T-cell (primary cell): ENCODE results near the gene TMED3. TPM values are rescaled to one million over a fixed set of nuclear protein-coding genes. Genes with fewer than 3 reads are reported as not detected.

Source experiments
- ATAC-seq, 4 experiments: fragments of 200-7000 bp in 3 of 4; fragments of 150-1000 bp in 1 of 4; cut with Tn5 transposase; replicated peaks in 1 of 4; 1 replicate in 3 of 4; 2 replicates in 1 of 4; pipeline ENCODE4 v1.10.0; 2021; ENCODE audit warnings: moderate library complexity in 3 of 4, mild to moderate bottlenecking in 2 of 4, moderate number of reproducible peaks in 1 of 4
- CTCF ChIA-PET, 2 donors: fragments of 300-600 bp; sonication (Branson Sonifier 250); formaldehyde crosslinking; loops; one replicate each; lab custom pipeline; 2022; ENCODE audit warnings: antibody characterized with exemption in 2 of 2; lab: Charles Lee
- POLR2A ChIA-PET, 2 donors: fragments of 300-600 bp; sonication (Branson Sonifier 250); formaldehyde crosslinking; loops; one replicate each; lab custom pipeline; 2022; ENCODE audit warnings: antibody characterized with exemption in 2 of 2; lab: Charles Lee
- DNase-seq, 35 experiments: peaks; one replicate each; pipeline versions ENCODE4 v3.0.0 to v3.0.0-alpha.2; 2013 to 2023
- H3K27ac ChIP-seq: one replicate; pipeline ENCODE4 v1.5.1; 2013; ENCODE audit warnings: low read length
- H3K27me3 ChIP-seq, 2 experiments: replicated peaks in 1 of 2; 1 replicate in 1 of 2; 2 replicates in 1 of 2; pipeline versions ENCODE4 v1.6.1 to v1.7.0; 2013; ENCODE audit warnings: low read length in 1 of 2, mixed read lengths in 1 of 2; ENCODE audit not compliant: control insufficient read depth in 2 of 2, insufficient read depth in 2 of 2; ENCODE audit errors: extremely low read depth in 1 of 2
- H3K36me3 ChIP-seq, 2 donors: 1 replicate in 1 of 2; 2 replicates in 1 of 2; pipeline versions ENCODE4 v1.6.1 to v1.7.0; 2013; ENCODE audit warnings: low read length in 1 of 2; ENCODE audit not compliant: control insufficient read depth in 2 of 2, insufficient read depth in 1 of 2; ENCODE audit errors: extremely low read depth in 1 of 2
- H3K4me1 ChIP-seq, 2 experiments: 1 replicate in 1 of 2; 2 replicates in 1 of 2; pipeline versions ENCODE4 v1.6.1 to v1.7.0; 2013; ENCODE audit warnings: low read length in 2 of 2, mixed read lengths in 1 of 2; ENCODE audit not compliant: insufficient read depth in 2 of 2, control insufficient read depth in 1 of 2; ENCODE audit errors: extremely low read depth in 1 of 2
- H3K4me3 ChIP-seq, 2 donors: 1 replicate in 1 of 2; 2 replicates in 1 of 2; pipeline versions ENCODE4 v1.5.1 to v1.7.0; 2013; ENCODE audit warnings: mild to moderate bottlenecking in 2 of 2, low read length in 1 of 2, moderate library complexity in 1 of 2; ENCODE audit not compliant: control insufficient read depth in 1 of 2; ENCODE audit errors: extremely low read depth in 1 of 2
- H3K9me3 ChIP-seq: 2 replicates; pipeline ENCODE4 v1.7.0; 2013
- H3K27ac Mint-ChIP-seq, 2 donors: one replicate each; pipeline ENCODE4 v1.8.0; 2020 to 2021; ENCODE audit warnings: mild to moderate bottlenecking in 2 of 2, mixed read lengths in 2 of 2
- H3K27me3 Mint-ChIP-seq, 2 donors: one replicate each; pipeline ENCODE4 v1.8.0; 2021 to 2022; ENCODE audit warnings: mixed read lengths in 2 of 2
- H3K36me3 Mint-ChIP-seq: one replicate; pipeline ENCODE4 v1.8.0; 2021; ENCODE audit warnings: mixed read lengths
- H3K4me1 Mint-ChIP-seq, 3 donors: one replicate each; pipeline ENCODE4 v1.8.0; 2020 to 2022; ENCODE audit warnings: mixed read lengths in 3 of 3, mild to moderate bottlenecking in 1 of 3
- H3K4me3 Mint-ChIP-seq, 3 donors: one replicate each; pipeline ENCODE4 v1.8.0; 2020 to 2022; ENCODE audit warnings: mild to moderate bottlenecking in 3 of 3, mixed read lengths in 3 of 3, moderate library complexity in 3 of 3
- H3K9me3 Mint-ChIP-seq, 3 donors: one replicate each; pipeline ENCODE4 v1.8.0; 2020 to 2022; ENCODE audit warnings: mixed read lengths in 3 of 3
- WGBS: methylation state at CpG from one replicate; pipeline ENCODE4 v1.1.5; 2013; ENCODE audit warnings: missing lambda C conversion rate; ENCODE audit not compliant: insufficient coverage; 5-methylcytosine and 5-hydroxymethylcytosine counted together
- total RNA-seq, 35 experiments: library from RNA in 6 of 35; stranded (reverse) in 6 of 35; fragments of 120-200 nt in 1 of 35; gene quantifications; one replicate each; pipeline versions ENCODE4 v1.2.1 to v1.2.4 and lab custom pipeline; 2013 to 2026

The TMED3 gene
- total RNA-seq, 5 donors from 2014 or later (not counting 1 experiment from before 2014, with no cell fraction given): 20.3 to 27.5 (median 23.8) TPM

DNA sequence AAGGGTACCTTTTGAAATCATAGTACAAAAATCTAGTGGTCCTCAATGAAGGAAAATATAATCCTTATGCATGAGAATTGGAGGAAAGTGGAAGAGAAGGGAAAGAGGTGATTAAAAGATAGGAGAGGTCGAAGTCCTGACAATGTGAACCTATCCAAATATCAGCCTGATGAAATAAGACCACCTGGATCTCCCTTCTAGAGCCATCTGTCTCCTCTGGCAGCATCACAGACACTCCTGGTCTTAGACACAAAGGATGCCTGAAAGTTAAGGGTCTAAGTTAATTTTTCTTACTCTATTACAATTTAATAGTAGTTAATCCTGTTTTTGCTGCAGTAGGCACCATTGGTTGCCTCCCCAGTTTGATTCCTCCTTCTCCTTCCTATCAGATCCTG, 11.1 kb upstream of the TMED3 start:
- Mint-ChIP-seq H3K4me3 (no peak overlapping the region), H3K36me3 (no peaks in the 10 kb centered on the region), H3K4me1 (no peaks in the 10 kb centered on the region), H3K27me3 (peaks cover 35 to 44% of the 10 kb centered on the region in 2 donors), H3K9me3 (no peaks in the 10 kb centered on the region), H3K27ac (no peak overlapping the region)
- no peaks in the 10 kb centered on the region for H3K9me3 ChIP-seq
- H3K36me3 ChIP-seq: no peaks in the 10 kb centered on the region
- no peak for DNase-seq
- ATAC-seq: no peak
- ChIA-PET CTCF (no interaction called here), POLR2A (no interaction called here)
- H3K4me3 ChIP-seq: no peak overlapping the region
- no peak overlapping the region for H3K27ac ChIP-seq
- H3K27me3 ChIP-seq: peaks cover 0 to 12% of the 10 kb centered on the region in 2 experiments
- no CpG with 5 or more reads among the region's 1 CpG for WGBS
- no peaks in the 10 kb centered on the region for H3K4me1 ChIP-seq

DNA sequence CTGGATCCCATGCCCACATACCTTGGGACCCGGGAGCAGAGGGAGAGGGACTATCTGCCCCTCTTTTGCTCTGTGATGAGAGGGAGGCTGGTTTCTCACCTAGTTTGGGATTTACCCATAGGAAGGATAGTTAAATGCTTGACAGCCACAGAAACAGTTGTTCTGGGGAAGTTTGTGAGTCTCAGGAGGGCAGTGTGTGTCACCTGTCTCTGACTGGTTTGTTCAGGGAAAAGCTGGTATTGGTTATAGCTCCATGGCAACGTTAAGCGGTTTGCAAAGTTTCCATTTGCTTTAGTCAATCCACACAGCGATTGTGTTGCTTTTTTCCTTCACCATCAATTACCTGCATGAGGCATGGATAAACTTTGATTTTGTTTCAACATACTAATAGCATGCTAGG, 3.7 kb upstream of the TMED3 start:
- Mint-ChIP-seq H3K9me3 (no peaks in the 10 kb centered on the region), H3K27me3 (peaks cover 29 to 33% of the 10 kb centered on the region in 2 donors), H3K4me3 (no peak overlapping the region), H3K27ac (no peak overlapping the region), H3K4me1 (peaks cover 9 to 14% (median 12%) of the 10 kb centered on the region in 3 donors), H3K36me3 (no peaks in the 10 kb centered on the region)
- no peak for ATAC-seq
- Histone ChIP-seq H3K36me3 (no peaks in the 10 kb centered on the region), H3K27ac (no peak overlapping the region), H3K4me1 (peaks cover 6 to 15% of the 10 kb centered on the region in 2 experiments), H3K9me3 (no peaks in the 10 kb centered on the region), H3K27me3 (peaks cover 0 to 10% of the 10 kb centered on the region in 2 experiments), H3K4me3 (no peak overlapping the region)
- no CpG with 5 or more reads among the region's 4 CpGs for WGBS
- ChIA-PET POLR2A (no interaction called here), CTCF (no interaction called here)
- no peak for DNase-seq

DNA sequence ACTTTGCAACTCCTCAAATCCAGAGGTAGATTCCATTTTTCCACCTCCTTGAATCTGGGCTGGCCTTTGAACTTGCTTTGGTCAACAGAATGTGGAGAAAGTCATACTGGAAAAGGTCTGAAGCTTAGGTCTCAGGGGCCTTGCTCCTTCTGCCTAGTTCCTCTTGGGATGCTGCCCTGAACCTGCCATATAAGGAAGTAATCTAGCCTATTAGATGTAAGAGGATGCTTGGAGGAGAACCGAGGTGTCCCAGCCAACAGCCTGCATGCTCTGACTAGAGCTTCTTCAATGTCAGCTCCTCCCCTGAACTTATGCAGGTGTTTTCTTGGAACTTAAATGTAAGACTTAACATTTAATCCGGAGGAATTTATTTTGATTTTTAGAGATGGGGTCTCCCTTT, 2.0 kb upstream of the TMED3 start:
- Mint-ChIP-seq H3K27me3 (peaks cover 23 to 26% of the 10 kb centered on the region in 2 donors), H3K36me3 (peaks cover 10% of the 10 kb centered on the region), H3K4me1 (peaks cover 25 to 31% (median 28%) of the 10 kb centered on the region in 3 donors), H3K9me3 (no peaks in the 10 kb centered on the region), H3K4me3 (no peak overlapping the region), H3K27ac (no peak overlapping the region)
- Histone ChIP-seq H3K9me3 (no peaks in the 10 kb centered on the region), H3K27me3 (peaks cover 0 to 8% of the 10 kb centered on the region in 2 experiments), H3K4me3 (no peak overlapping the region), H3K36me3 (peaks cover 2 to 4% of the 10 kb centered on the region in 2 donors), H3K4me1 (peaks cover 8 to 23% of the 10 kb centered on the region in 2 experiments), H3K27ac (no peak overlapping the region)
- CTCF ChIA-PET: no interaction called here
- DNase-seq (no peak), ATAC-seq (no peak)
- no CpG with 5 or more reads among the region's 2 CpGs for WGBS
- POLR2A ChIA-PET: no interaction called here

DNA sequence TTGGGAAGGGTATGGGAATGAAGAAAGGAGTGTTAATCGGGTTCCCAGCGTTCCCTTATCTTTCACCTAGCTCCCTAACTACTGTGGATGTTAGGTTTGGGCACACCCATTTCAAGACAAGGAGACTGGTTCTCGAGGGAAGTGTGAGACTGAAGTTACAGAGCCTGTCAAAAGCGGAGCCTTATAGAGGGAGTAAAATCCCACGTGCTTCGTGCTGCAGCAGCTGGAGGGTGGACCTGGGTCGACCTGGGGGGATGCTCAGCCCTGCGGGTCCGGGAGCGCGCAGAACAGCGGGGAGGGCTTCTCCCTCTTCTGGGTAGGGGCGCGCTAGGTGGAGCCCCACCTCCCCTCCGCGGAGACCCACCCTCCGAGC, 314 bp upstream of the TMED3 start:
- CTCF ChIA-PET: no interaction called here
- no peak overlapping the region for H3K27ac ChIP-seq
- peaks cover 8 to 24% of the 10 kb centered on the region in 2 experiments for H3K4me1 ChIP-seq
- peaks cover 4 to 21% of the 10 kb centered on the region in 2 donors for H3K36me3 ChIP-seq
- peak overlapping the region; percentile 44 to 92 for H3K4me3 ChIP-seq
- Mint-ChIP-seq H3K4me1 (peaks cover 30 to 41% (median 37%) of the 10 kb centered on the region in 3 donors), H3K27ac (no peak overlapping the region), H3K27me3 (peaks cover 12 to 15% of the 10 kb centered on the region in 2 donors), H3K4me3 (peak overlapping the region; percentile 77 to 83 (median 82)), H3K36me3 (peaks cover 25% of the 10 kb centered on the region), H3K9me3 (no peaks in the 10 kb centered on the region)
- peak in 2 of 35 experiments; percentile 0 to 5 for DNase-seq
- POLR2A ChIA-PET: no interaction called here
- peak; percentile 51 to 64 (median 59) for ATAC-seq
- H3K27me3 ChIP-seq: no peaks in the 10 kb centered on the region
- H3K9me3 ChIP-seq: no peaks in the 10 kb centered on the region
- 0% methylated on average over 4 of the region's 17 CpGs for WGBS

- Mint-ChIP-seq H3K27me3 (peaks cover 8 to 12% of the 10 kb centered on the region in 2 donors), H3K4me1 (peaks cover 39 to 52% (median 46%) of the 10 kb centered on the region in 3 donors), H3K9me3 (no peaks in the 10 kb centered on the region), H3K4me3 (peak overlapping the region; percentile 77 to 86 (median 82)), H3K36me3 (peaks cover 40% of the 10 kb centered on the region), H3K27ac (peak overlapping the region in 1 of 2 donors; percentile 44)
- peak overlapping the region; percentile 79 to 92 for H3K4me3 ChIP-seq
- peaks cover 4 to 35% of the 10 kb centered on the region in 2 donors for H3K36me3 ChIP-seq
- POLR2A ChIA-PET: no interaction called here
- 61% methylated on average over 8 of the region's 8 CpGs for WGBS
- H3K27me3 ChIP-seq: no peaks in the 10 kb centered on the region
- H3K9me3 ChIP-seq: no peaks in the 10 kb centered on the region
- peaks cover 8 to 31% of the 10 kb centered on the region in 2 experiments for H3K4me1 ChIP-seq
- CTCF ChIA-PET: interaction anchor here (0.5 to 0.6 kb wide), 2 partner anchors 609 to 1688 kb away, joined by 3 to 6 read pairs; partner anchors contain the start of gene TLNRD1 (in 1 of the 2)
- H3K27ac ChIP-seq: no peak overlapping the region
- ATAC-seq (no peak), DNase-seq (no peak)
Observed at GRCh38 chr15:79311901-79312553, 1.1 kb downstream of the TMED3 start.

- ATAC-seq (no peak), DNase-seq (no peak)
- Mint-ChIP-seq H3K27me3 (peaks cover 4 to 5% of the 10 kb centered on the region in 2 donors), H3K27ac (no peak overlapping the region), H3K4me3 (peak overlapping the region in 1 of 3 donors; percentile 35), H3K9me3 (no peaks in the 10 kb centered on the region), H3K4me1 (peaks cover 53 to 70% (median 66%) of the 10 kb centered on the region in 3 donors), H3K36me3 (peaks cover 61% of the 10 kb centered on the region)
- POLR2A ChIA-PET: no interaction called here
- no peak overlapping the region for H3K27ac ChIP-seq
- H3K36me3 ChIP-seq: peaks cover 8 to 57% of the 10 kb centered on the region in 2 donors
- no peaks in the 10 kb centered on the region for H3K9me3 ChIP-seq
- WGBS: no CpG with 5 or more reads among the region's 1 CpG
- H3K27me3 ChIP-seq: no peaks in the 10 kb centered on the region
- CTCF ChIA-PET: no interaction called here
- no peak overlapping the region for H3K4me3 ChIP-seq
- H3K4me1 ChIP-seq: peaks cover 8 to 36% of the 10 kb centered on the region in 2 experiments
Observed at GRCh38 chr15:79314186-79314585, 3.3 kb downstream of the TMED3 start.
